OCI-LY1 (cell line): ENCODE measurements around the gene DCDC2B.
A peak's percentile ranks its signal among the peaks of the same experiment; 100 is the strongest.

Experiments used
- H2AFZ ChIP-seq: fragments of 200-600 bp; sonication (generic), shearing (Covaris generic); 2 replicates; pipeline ENCODE4 v1.6.0; 2014; ENCODE audit warnings: antibody characterized with exemption, mild to moderate bottlenecking, low read length
- H3F3A ChIP-seq: fragments of 200-600 bp; sonication (generic), shearing (Covaris generic); 2 replicates; pipeline ENCODE4 v1.6.0; 2014; ENCODE audit warnings: mild to moderate bottlenecking, antibody characterized with exemption, low read length, moderate library complexity; ENCODE audit not compliant: insufficient read depth
- H3K27ac ChIP-seq: fragments of 200-600 bp; sonication (generic); 2 replicates; pipeline ENCODE4 v1.5.1; 2014; ENCODE audit warnings: low read length, mixed run types, mild to moderate bottlenecking, low read depth; ENCODE audit not compliant: poor library complexity, severe bottlenecking
- H3K27me3 ChIP-seq: fragments of 200-600 bp; sonication (generic); 2 replicates; pipeline ENCODE4 v1.6.0; 2014; ENCODE audit warnings: antibody characterized with exemption, mild to moderate bottlenecking, low read length, moderate library complexity; ENCODE audit not compliant: insufficient read depth
- H3K36me3 ChIP-seq: fragments of 200-600 bp; sonication (generic); 2 replicates; pipeline ENCODE4 v1.6.1; 2014; ENCODE audit warnings: mild to moderate bottlenecking, antibody characterized with exemption, low read length, moderate library complexity, mixed read lengths; ENCODE audit not compliant: insufficient read depth
- H3K4me1 ChIP-seq: fragments of 200-600 bp; sonication (generic); 2 replicates; pipeline ENCODE4 v1.5.1; 2014; ENCODE audit warnings: mild to moderate bottlenecking, low read length, moderate library complexity; ENCODE audit not compliant: insufficient read depth, severe bottlenecking
- H3K4me2 ChIP-seq: fragments of 200-600 bp; sonication (generic), shearing (Covaris generic); 2 replicates; pipeline ENCODE4 v1.6.1; 2014; ENCODE audit warnings: low read length
- H3K4me3 ChIP-seq: fragments of 200-600 bp; sonication (generic); 2 replicates; pipeline ENCODE4 v1.5.1; 2014; ENCODE audit warnings: low read length, low read depth, mild to moderate bottlenecking, mixed read lengths; ENCODE audit not compliant: poor library complexity, severe bottlenecking
- H3K79me2 ChIP-seq: fragments of 200-600 bp; shearing (Covaris generic); 2 replicates; pipeline ENCODE4 v1.6.1; 2016; ENCODE audit warnings: mixed run types, low read length, mixed read lengths; ENCODE audit not compliant: insufficient read depth
- H3K9ac ChIP-seq: fragments of 200-600 bp; sonication (generic), shearing (Covaris generic); 2 replicates; pipeline ENCODE4 v1.6.1; 2014; ENCODE audit warnings: mild to moderate bottlenecking, low read length, mixed read lengths
- H3K9me2 ChIP-seq: fragments of 200-600 bp; sonication (generic), shearing (Covaris generic); 2 replicates; pipeline ENCODE4 v1.6.1; 2014; ENCODE audit warnings: low read depth, mild to moderate bottlenecking, low read length, mixed read lengths
- H3K9me3 ChIP-seq: fragments of 200-600 bp; shearing (Covaris generic); 2 replicates; pipeline ENCODE4 v1.6.1; 2014; ENCODE audit warnings: low read length, mixed read lengths
- H4K20me1 ChIP-seq: fragments of 200-600 bp; sonication (generic), shearing (Covaris generic); 2 replicates; pipeline ENCODE4 v1.6.0; 2016; ENCODE audit warnings: mild to moderate bottlenecking, low read length; ENCODE audit not compliant: insufficient read depth
- EZH2 ChIP-seq: fragments of 200-600 bp; sonication (generic), shearing (Covaris generic); IDR thresholded peaks from 2 replicates; pipeline ENCODE4 v1.8.0; 2017; ENCODE audit warnings: borderline replicate concordance, mixed run types, mild to moderate bottlenecking, antibody characterized with exemption, low read length, moderate library complexity, mixed read lengths
- TF ChIP-seq, protein P1 (sequence below): fragments of 200-600 bp; sonication (generic), shearing (Covaris generic); IDR thresholded peaks from 2 replicates; pipeline ENCODE4 v1.5.1; 2017; ENCODE audit warnings: mild to moderate bottlenecking, antibody characterized with exemption, low read length, moderate library complexity, mixed read lengths

The DCDC2B gene

GRCh38 chr1:32199717-32200072 is 9.2 kb upstream of the DCDC2B start:
- Histone ChIP-seq H3F3A (no peaks in the 10 kb centered on the region), H3K27ac (peak overlapping the region; percentile 75), H3K4me3 (peak overlapping the region; percentile 73), H2AFZ (no peak overlapping the region), H3K9ac (peak overlapping the region; percentile 77), H3K9me2 (no peaks in the 10 kb centered on the region), H3K79me2 (no peaks in the 10 kb centered on the region), H3K9me3 (no peaks in the 10 kb centered on the region), H4K20me1 (no peaks in the 10 kb centered on the region), H3K4me2 (peak overlapping the region; percentile 87), H3K4me1 (peaks cover 28% of the 10 kb centered on the region), H3K36me3 (peaks cover 35% of the 10 kb centered on the region), H3K27me3 (no peaks in the 10 kb centered on the region)
- TF ChIP-seq, protein P1, sequence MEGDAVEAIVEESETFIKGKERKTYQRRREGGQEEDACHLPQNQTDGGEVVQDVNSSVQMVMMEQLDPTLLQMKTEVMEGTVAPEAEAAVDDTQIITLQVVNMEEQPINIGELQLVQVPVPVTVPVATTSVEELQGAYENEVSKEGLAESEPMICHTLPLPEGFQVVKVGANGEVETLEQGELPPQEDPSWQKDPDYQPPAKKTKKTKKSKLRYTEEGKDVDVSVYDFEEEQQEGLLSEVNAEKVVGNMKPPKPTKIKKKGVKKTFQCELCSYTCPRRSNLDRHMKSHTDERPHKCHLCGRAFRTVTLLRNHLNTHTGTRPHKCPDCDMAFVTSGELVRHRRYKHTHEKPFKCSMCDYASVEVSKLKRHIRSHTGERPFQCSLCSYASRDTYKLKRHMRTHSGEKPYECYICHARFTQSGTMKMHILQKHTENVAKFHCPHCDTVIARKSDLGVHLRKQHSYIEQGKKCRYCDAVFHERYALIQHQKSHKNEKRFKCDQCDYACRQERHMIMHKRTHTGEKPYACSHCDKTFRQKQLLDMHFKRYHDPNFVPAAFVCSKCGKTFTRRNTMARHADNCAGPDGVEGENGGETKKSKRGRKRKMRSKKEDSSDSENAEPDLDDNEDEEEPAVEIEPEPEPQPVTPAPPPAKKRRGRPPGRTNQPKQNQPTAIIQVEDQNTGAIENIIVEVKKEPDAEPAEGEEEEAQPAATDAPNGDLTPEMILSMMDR: no peak
- no peak for TF ChIP-seq EZH2

- Histone ChIP-seq H3K9ac (peak within 1 kb of the TSS; percentile 77), H2AFZ (no peak within 1 kb of the TSS; the same call in 1 of the 2 replicates), H3K9me3 (no peaks in the 10 kb centered on the region), H3K9me2 (no peaks in the 10 kb centered on the region), H3K27ac (peak within 1 kb of the TSS; percentile 75), H3K4me2 (peak within 1 kb of the TSS; percentile 87), H3K4me3 (peak within 1 kb of the TSS; percentile 73), H4K20me1 (no peaks in the 10 kb centered on the region), H3K79me2 (no peaks in the 10 kb centered on the region), H3F3A (no peaks in the 10 kb centered on the region), H3K27me3 (no peaks in the 10 kb centered on the region), H3K4me1 (peaks cover 33% of the 10 kb centered on the region), H3K36me3 (peaks cover 28% of the 10 kb centered on the region)
- TF ChIP-seq EZH2: no peak
- TF ChIP-seq, protein P1: no peak
Measured at GRCh38 chr1:32200226-32201010, 8.5 kb upstream of the DCDC2B start, which contains the start of gene CCDC28B. Gene CCDC28B (plus strand): TSS chr1:32200595. CDS start chr1:32201936, 1,341 bp downstream.

DNA sequence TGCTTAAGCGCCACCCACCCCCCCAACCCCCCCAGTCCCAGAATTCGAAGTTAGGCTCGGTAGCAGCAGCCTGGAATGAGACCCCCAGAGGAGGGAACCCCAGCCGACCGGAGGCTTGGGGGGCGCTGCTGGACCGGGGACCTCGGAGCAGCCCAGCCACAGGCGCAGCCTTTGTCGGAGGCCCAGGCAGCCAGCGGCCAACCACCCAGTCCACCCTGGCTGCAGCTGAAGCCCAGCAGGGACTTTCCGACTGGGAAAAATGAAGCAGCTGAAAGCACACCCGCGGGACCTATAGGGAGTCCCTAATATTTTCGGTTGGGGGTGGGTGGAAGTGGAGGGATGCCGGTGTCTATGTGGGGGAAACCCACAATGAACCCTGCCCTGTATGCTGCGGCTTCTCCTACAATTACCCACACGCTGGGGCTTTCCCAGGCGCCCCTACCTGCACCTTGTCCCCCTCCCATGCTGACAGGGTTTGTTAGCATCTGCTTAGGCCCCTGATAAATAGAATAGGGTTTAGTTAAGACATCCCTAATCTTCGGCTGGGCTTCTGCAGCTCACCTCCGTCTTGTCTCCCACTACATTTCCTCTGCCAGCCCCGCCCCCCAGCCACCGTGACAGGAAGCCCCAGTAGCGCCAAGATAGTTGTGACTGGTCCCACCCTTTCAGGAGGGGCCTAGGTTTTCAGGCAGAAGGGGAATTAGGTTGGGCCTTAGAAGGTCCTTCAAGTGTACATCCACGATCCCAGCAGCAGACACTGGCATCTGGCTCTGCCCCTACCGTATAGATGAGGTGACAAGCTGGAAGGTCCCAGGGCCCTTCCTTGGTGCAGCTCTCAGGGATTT is 7.7 kb upstream of the DCDC2B start:
- Histone ChIP-seq H3K36me3 (peaks cover 20% of the 10 kb centered on the region; the same call in 1 of the 2 replicates), H3K9ac (peak overlapping the region; percentile 77), H3K4me1 (peaks cover 37% of the 10 kb centered on the region), H3K79me2 (no peaks in the 10 kb centered on the region), H3K9me2 (no peaks in the 10 kb centered on the region), H3F3A (no peaks in the 10 kb centered on the region), H3K4me2 (peak overlapping the region; percentile 87), H4K20me1 (no peaks in the 10 kb centered on the region), H3K4me3 (peak overlapping the region; percentile 73), H3K27me3 (no peaks in the 10 kb centered on the region), H2AFZ (no peak overlapping the region), H3K9me3 (no peaks in the 10 kb centered on the region), H3K27ac (peak overlapping the region; percentile 75)
- no peak for TF ChIP-seq EZH2
- TF ChIP-seq, protein P1: no peak; the same call in 1 of the 2 replicates
